PC-9 (cell line): ENCODE measurements around the gene PEPD. TPM values are rescaled to one million over a fixed set of nuclear protein-coding genes. Genes with fewer than 3 reads are reported as not detected.

ENCODE experiments used
- BruUV-seq: library from RNA; stranded (reverse); fragments of 400-500 nt; replicated peaks from 2 replicates; lab custom pipeline; 2021; lab: Mats Ljungman, UMichigan
- CTCF ChIA-PET: fragments of 300-600 bp; sonication (Branson Sonifier 250); formaldehyde crosslinking; loops from one replicate; lab custom pipeline; 2022; ENCODE audit warnings: antibody characterized with exemption; lab: Charles Lee
- POLR2A ChIA-PET: fragments of 300-600 bp; sonication (Branson Sonifier 250); formaldehyde crosslinking; loops from one replicate; lab custom pipeline; 2022; ENCODE audit warnings: antibody characterized with exemption; ENCODE audit not compliant: unreplicated experiment; lab: Charles Lee
- DNase-seq, 2 experiments: peaks; one replicate each; pipeline versions ENCODE4 v3.0.0 to v3.0.0-alpha.2; 2015 to 2022; ENCODE audit warnings: mixed read lengths in 1 of 2
- H2AFZ ChIP-seq: fragments of 200-600 bp; sonication (generic); 2 replicates; pipeline ENCODE4 v1.8.1; 2017; ENCODE audit warnings: antibody characterized with exemption
- H3F3A ChIP-seq: fragments of 200-600 bp; sonication (generic); 2 replicates; pipeline ENCODE4 v1.8.1; 2017; ENCODE audit warnings: antibody characterized with exemption, mild to moderate bottlenecking, low read depth; ENCODE audit not compliant: insufficient read depth
- H3K27ac ChIP-seq: fragments of 200-600 bp; sonication (generic); 2 replicates; pipeline ENCODE4 v1.6.1; 2016; ENCODE audit warnings: mixed run types
- H3K27me3 ChIP-seq: fragments of 200-600 bp; sonication (generic); 2 replicates; pipeline ENCODE4 v1.6.1; 2016; ENCODE audit warnings: low read depth, mixed run types; ENCODE audit not compliant: insufficient read depth
- H3K36me3 ChIP-seq: fragments of 200-600 bp; sonication (generic); 2 replicates; pipeline ENCODE4 v1.6.1; 2016; ENCODE audit warnings: low read depth, mixed run types
- H3K4me1 ChIP-seq: fragments of 200-600 bp; sonication (generic); replicated peaks from 2 replicates; pipeline ENCODE4 v1.6.1; 2016; ENCODE audit warnings: mixed run types; ENCODE audit not compliant: insufficient read depth
- H3K4me2 ChIP-seq: fragments of 200-600 bp; sonication (generic); 2 replicates; pipeline ENCODE4 v1.6.1; 2017; ENCODE audit warnings: mixed run types
- H3K4me3 ChIP-seq: fragments of 200-600 bp; sonication (generic); 2 replicates; pipeline ENCODE4 v1.6.1; 2016; ENCODE audit warnings: mixed run types
- H3K79me2 ChIP-seq: fragments of 200-600 bp; sonication (generic); 2 replicates; pipeline ENCODE4 v1.6.1; 2017; ENCODE audit warnings: low read depth, mixed run types
- H3K9me2 ChIP-seq: fragments of 200-600 bp; sonication (generic); 2 replicates; pipeline ENCODE4 v1.8.1; 2017; ENCODE audit warnings: mild to moderate bottlenecking; ENCODE audit not compliant: insufficient read depth
- H3K9me3 ChIP-seq: fragments of 200-600 bp; sonication (generic); 2 replicates; pipeline ENCODE4 v1.8.1; 2016; ENCODE audit warnings: low read depth; ENCODE audit not compliant: insufficient read depth
- H4K20me1 ChIP-seq: fragments of 200-600 bp; sonication (generic); 2 replicates; pipeline ENCODE4 v1.8.1; 2017; ENCODE audit not compliant: insufficient read depth
- CTCF ChIP-seq: fragments of 200-600 bp; sonication (generic); conservative IDR thresholded peaks from 2 replicates; pipeline ENCODE4 v1.6.1; 2017; ENCODE audit warnings: mixed run types, antibody characterized with exemption, mild to moderate bottlenecking, moderate library complexity
- EZH2 ChIP-seq: fragments of 200-600 bp; sonication (generic); IDR thresholded peaks from 2 replicates; pipeline ENCODE4 v1.8.0; 2017; ENCODE audit warnings: antibody characterized with exemption, low read depth
- intact Hi-C: fragments of 100-400 bp; cut with micrococcal nuclease; formaldehyde crosslinking; loops from one replicate; pipeline ENCODE4 v1.10.0; 2022; ENCODE audit not compliant: unreplicated experiment
- total RNA-seq: library from RNA; stranded (reverse); gene quantifications from 2 replicates; pipeline ENCODE4 v1.2.3, GENCODE V29; 2021

Gene PEPD
- total RNA-seq, 1 experiment from 2014 or later: 71.0 TPM

GRCh38 chr19:33559996-33560395 is 38.4 kb upstream of the PEPD start:
- no peak overlapping the region for H3K4me3 ChIP-seq
- H3K4me2 ChIP-seq: no peak overlapping the region
- peaks cover 44% of the 10 kb centered on the region for H3K27me3 ChIP-seq
- H3K79me2 ChIP-seq: no peaks in the 10 kb centered on the region
- TF ChIP-seq CTCF: no peak
- POLR2A ChIA-PET: no interaction called here
- no peak for DNase-seq
- H2AFZ ChIP-seq: no peak overlapping the region
- H3K9me2 ChIP-seq: no peaks in the 10 kb centered on the region
- no peak overlapping the region for H3K27ac ChIP-seq
- BruUV-seq: no TSS peak
- H3F3A ChIP-seq: no peaks in the 10 kb centered on the region
- H3K9me3 ChIP-seq: no peaks in the 10 kb centered on the region
- no peaks in the 10 kb centered on the region for H3K4me1 ChIP-seq
- intact Hi-C loops: no loop called here
- H4K20me1 ChIP-seq: no peaks in the 10 kb centered on the region
- H3K36me3 ChIP-seq: no peaks in the 10 kb centered on the region
- CTCF ChIA-PET: no interaction called here

- CTCF ChIA-PET: no interaction called here
Measured at GRCh38 chr19:33558856-33559255, 37.3 kb upstream of the PEPD start.

GRCh38 chr19:33558151-33558550 is 36.6 kb upstream of the PEPD start:
- POLR2A ChIA-PET: no interaction called here
- no peak for DNase-seq
- Histone ChIP-seq H3K79me2 (no peaks in the 10 kb centered on the region), H3K4me1 (no peaks in the 10 kb centered on the region), H3K9me3 (no peaks in the 10 kb centered on the region), H2AFZ (no peak overlapping the region), H3K27me3 (peaks cover 47% of the 10 kb centered on the region), H3K27ac (no peak overlapping the region), H3F3A (no peaks in the 10 kb centered on the region), H3K4me2 (no peak overlapping the region), H3K36me3 (no peaks in the 10 kb centered on the region), H3K4me3 (no peak overlapping the region), H3K9me2 (no peaks in the 10 kb centered on the region), H4K20me1 (no peaks in the 10 kb centered on the region)
- BruUV-seq: no TSS peak
- no peak for TF ChIP-seq CTCF
- no peak for TF ChIP-seq EZH2
- CTCF ChIA-PET: no interaction called here
- intact Hi-C loops: no loop called here

More at GRCh38 chr19:33558856-33559255, 37.3 kb upstream of the PEPD start:
- Histone ChIP-seq H3K4me1 (no peaks in the 10 kb centered on the region), H4K20me1 (no peaks in the 10 kb centered on the region), H3K27me3 (peaks cover 47% of the 10 kb centered on the region), H3F3A (no peaks in the 10 kb centered on the region), H3K27ac (no peak overlapping the region), H3K9me2 (no peaks in the 10 kb centered on the region), H3K36me3 (no peaks in the 10 kb centered on the region), H3K79me2 (no peaks in the 10 kb centered on the region), H3K4me3 (no peak overlapping the region), H2AFZ (no peak overlapping the region), H3K4me2 (no peak overlapping the region), H3K9me3 (no peaks in the 10 kb centered on the region)
- TF ChIP-seq CTCF (no peak), EZH2 (no peak)
- DNase-seq: no peak
- POLR2A ChIA-PET: no interaction called here
- BruUV-seq: no TSS peak
- intact Hi-C loops: no loop called here
